HUES48 (cell line): Measurements from ENCODE around the gene RRP1.

Source experiments
- H3K27ac ChIP-seq: one replicate; pipeline ENCODE4 v1.7.0; 2013; ENCODE audit warnings: low read depth, low read length, inconsistent platforms
- H3K27me3 ChIP-seq: 2 replicates; pipeline ENCODE4 v1.6.1; 2013; ENCODE audit warnings: mild to moderate bottlenecking, low read length; ENCODE audit not compliant: control insufficient read depth, insufficient read depth
- H3K36me3 ChIP-seq: 2 replicates; pipeline ENCODE4 v1.6.1; 2013; ENCODE audit warnings: low read length; ENCODE audit not compliant: control insufficient read depth, insufficient read depth
- H3K4me1 ChIP-seq: 2 replicates; pipeline ENCODE4 v1.6.1; 2013; ENCODE audit warnings: mild to moderate bottlenecking, low read length; ENCODE audit not compliant: control insufficient read depth, insufficient read depth
- H3K4me3 ChIP-seq: 2 replicates; pipeline ENCODE4 v1.5.1; 2013; ENCODE audit warnings: mild to moderate bottlenecking, low read depth, low read length
- H3K9ac ChIP-seq: 2 replicates; pipeline ENCODE4 v1.6.1; 2013; ENCODE audit warnings: mild to moderate bottlenecking, low read depth, low read length, moderate library complexity
- H3K9me3 ChIP-seq: 2 replicates; pipeline ENCODE4 v1.6.1; 2013; ENCODE audit warnings: low read length; ENCODE audit not compliant: control insufficient read depth, insufficient read depth

RRP1 gene

GRCh38 chr21:43779660-43780059 lies 9.7 kb upstream of the RRP1 start:
- Histone ChIP-seq H3K4me1 (peaks cover 7% of the 10 kb centered on the region; the same call in 1 of the 2 replicates), H3K27me3 (no peaks in the 10 kb centered on the region), H3K9me3 (no peaks in the 10 kb centered on the region), H3K4me3 (no peak overlapping the region), H3K27ac (no peak overlapping the region), H3K36me3 (no peaks in the 10 kb centered on the region), H3K9ac (no peak overlapping the region)

- H3K4me1 ChIP-seq = peaks cover 3% of the 10 kb centered on the region; the same call in 1 of the 2 replicates
- no peaks in the 10 kb centered on the region for H3K27me3 ChIP-seq
- no peaks in the 10 kb centered on the region for H3K36me3 ChIP-seq
- H3K9me3 ChIP-seq = no peaks in the 10 kb centered on the region
- H3K27ac ChIP-seq = no peak overlapping the region
- H3K4me3 ChIP-seq = no peak overlapping the region
- H3K9ac ChIP-seq = no peak overlapping the region
Measured at GRCh38 chr21:43781846-43782245, 7.5 kb upstream of the RRP1 start.

DNA sequence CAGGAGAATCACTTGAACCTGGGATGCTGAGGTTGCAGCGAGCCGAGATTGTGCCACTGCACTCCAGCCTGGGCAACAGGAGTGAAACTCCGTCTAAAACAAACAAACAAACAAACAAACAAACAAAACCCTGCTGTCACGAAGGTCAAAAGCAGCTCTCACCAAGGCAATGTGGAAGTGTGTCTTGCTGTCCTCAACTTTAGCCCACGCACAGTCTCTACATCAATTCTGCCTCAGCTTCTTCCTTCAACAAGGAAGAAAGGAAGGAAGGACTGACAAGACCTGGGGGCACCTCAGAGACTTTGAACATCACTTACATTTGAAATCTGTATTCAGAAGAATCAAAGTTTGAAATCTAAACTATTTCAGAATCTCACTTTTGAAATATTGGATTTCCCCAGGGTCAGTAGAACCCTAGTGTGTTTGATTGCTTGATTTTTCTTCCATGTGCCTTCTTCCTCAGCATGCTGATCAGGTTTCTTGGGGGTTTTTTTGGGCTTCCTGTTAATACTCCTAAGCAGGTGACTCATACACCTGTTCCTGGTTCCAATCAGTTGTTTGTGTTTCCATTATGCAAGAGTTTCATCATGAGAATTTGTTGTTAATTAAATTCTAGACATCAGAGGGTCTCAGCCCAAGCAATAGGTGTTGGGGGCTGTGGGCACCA lies 6.8 kb upstream of the RRP1 start:
- Histone ChIP-seq H3K4me1 (peaks cover 3% of the 10 kb centered on the region; the same call in 1 of the 2 replicates), H3K27ac (no peak overlapping the region), H3K27me3 (no peaks in the 10 kb centered on the region), H3K9ac (no peak overlapping the region), H3K4me3 (no peak overlapping the region), H3K36me3 (no peaks in the 10 kb centered on the region), H3K9me3 (no peaks in the 10 kb centered on the region)

DNA sequence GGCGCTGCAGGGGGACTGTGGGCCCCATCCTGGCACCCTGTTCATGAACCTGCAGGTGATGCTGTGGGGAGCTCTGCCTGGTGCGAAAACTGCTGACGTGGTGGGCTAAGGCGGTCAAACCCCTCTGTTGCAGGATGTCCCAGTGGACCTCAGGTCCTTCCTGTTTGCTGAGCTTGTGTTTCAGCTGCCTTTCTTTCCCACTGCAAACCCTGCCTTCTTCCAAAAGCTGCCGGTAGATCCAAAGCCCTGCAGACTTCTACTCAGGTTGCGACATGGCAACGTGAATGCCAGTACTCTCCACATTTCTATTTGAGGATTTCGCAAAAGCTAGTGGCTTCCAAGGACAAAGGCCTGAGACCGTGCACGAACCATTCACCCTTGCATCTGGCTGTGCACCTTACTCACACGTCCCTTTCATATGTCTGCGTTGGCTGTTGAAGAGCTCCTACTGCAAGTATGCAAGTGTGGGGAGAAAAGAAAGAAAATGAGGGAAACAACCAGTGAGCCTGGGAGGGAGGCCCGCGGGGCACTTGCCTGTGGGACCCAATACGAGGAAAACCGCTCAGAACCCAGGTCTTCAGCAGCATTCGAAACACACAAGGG lies 6.2 kb upstream of the RRP1 start:
- Histone ChIP-seq H3K9ac (no peak overlapping the region), H3K4me3 (no peak overlapping the region), H3K4me1 (peaks cover 3% of the 10 kb centered on the region; the same call in 1 of the 2 replicates)

DNA sequence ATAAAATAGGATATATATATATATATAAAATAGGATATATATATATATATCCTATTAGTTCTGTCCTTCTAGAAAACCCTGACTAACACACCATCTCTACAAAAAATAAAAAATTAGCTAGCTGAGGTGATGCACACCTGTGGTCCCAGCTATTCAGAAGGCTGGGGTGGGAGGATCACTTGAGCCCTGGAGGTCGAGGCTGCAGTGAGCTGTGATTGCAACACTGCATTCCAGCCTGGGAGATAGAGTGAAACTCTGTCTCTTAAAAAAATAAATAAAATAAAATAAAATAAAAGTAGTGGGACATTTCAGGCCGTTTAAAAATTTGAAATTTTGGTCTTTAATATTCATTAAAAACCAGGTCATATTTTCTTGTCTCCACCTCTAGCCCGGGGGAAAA lies 4.2 kb upstream of the RRP1 start:
- no peak overlapping the region for H3K9ac ChIP-seq
- no peaks in the 10 kb centered on the region for H3K9me3 ChIP-seq
- no peaks in the 10 kb centered on the region for H3K27me3 ChIP-seq
- no peaks in the 10 kb centered on the region for H3K36me3 ChIP-seq
- H3K4me3 ChIP-seq = no peak overlapping the region
- H3K27ac ChIP-seq = no peak overlapping the region
- H3K4me1 ChIP-seq = 0 out of 2 replicates have a peak, but pooled peaks cover under 1% of the 10 kb centered on the region

More for the DNA sequence above, 6.2 kb upstream of the RRP1 start:
- H3K27me3 ChIP-seq = no peaks in the 10 kb centered on the region
- H3K27ac ChIP-seq = no peak overlapping the region
- no peaks in the 10 kb centered on the region for H3K9me3 ChIP-seq
- H3K36me3 ChIP-seq = no peaks in the 10 kb centered on the region

DNA sequence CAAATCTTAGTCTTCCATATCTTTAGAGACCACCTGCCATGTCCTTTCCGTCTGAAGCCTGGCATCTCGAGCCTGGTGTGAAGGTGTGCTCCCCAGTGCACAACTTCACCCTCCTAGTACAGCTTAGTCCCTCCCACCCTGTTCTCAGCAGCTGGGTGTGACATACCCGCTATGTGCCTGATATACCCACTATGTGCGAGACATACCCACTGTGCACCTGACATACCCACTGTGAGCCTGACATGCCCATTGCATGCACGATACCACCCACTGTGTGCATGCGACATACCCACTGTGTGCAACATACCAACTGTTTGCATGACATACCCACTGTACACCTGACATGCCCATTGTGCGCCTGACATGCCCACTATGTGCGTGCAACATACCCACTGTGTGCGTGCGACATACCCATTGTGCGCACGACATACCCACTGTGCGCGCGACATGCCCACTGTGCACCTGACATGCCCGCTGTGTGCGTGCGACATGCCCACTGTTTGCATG lies 3.0 kb upstream of the RRP1 start:
- H3K9ac ChIP-seq = no peak overlapping the region
- no peak overlapping the region for H3K4me3 ChIP-seq
- H3K27ac ChIP-seq = no peak overlapping the region
- peaks cover 6% of the 10 kb centered on the region; the same call in 1 of the 2 replicates for H3K4me1 ChIP-seq
- no peaks in the 10 kb centered on the region for H3K9me3 ChIP-seq
- H3K36me3 ChIP-seq = peaks cover 5% of the 10 kb centered on the region
- no peaks in the 10 kb centered on the region for H3K27me3 ChIP-seq

DNA sequence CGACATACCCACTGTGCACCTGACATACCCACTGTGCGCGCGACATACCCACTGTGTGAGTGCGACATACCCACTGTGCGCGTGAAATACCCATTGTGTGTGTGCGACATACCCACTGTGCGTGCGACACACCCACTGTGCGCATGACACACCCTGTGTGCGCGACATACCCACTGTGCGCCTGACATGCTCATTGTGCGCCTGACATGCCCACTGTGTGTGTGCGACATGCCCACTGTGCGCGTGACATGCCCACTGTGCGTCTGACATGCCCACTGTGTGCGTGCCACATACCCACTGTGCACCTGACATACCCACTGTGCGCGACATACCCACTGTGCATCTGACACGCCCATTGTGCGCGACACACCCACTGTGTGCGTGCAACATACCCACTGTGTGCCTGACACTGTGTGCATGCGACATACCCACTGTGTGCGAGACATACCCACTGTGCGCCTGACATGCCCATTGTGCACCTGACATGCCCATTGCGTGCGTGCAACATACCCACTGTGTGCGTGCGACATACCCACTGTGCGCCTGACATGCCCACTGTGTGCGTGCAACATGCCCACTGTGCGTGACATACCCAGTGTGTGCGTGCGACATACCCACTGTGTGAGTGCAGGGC lies 2.5 kb upstream of the RRP1 start:
- peaks cover 6% of the 10 kb centered on the region; the same call in 1 of the 2 replicates for H3K4me1 ChIP-seq
- H3K36me3 ChIP-seq = peaks cover 10% of the 10 kb centered on the region
- H3K9me3 ChIP-seq = no peaks in the 10 kb centered on the region
- H3K9ac ChIP-seq = no peak overlapping the region
- H3K4me3 ChIP-seq = no peak overlapping the region
- no peaks in the 10 kb centered on the region for H3K27me3 ChIP-seq
- no peak overlapping the region for H3K27ac ChIP-seq

DNA sequence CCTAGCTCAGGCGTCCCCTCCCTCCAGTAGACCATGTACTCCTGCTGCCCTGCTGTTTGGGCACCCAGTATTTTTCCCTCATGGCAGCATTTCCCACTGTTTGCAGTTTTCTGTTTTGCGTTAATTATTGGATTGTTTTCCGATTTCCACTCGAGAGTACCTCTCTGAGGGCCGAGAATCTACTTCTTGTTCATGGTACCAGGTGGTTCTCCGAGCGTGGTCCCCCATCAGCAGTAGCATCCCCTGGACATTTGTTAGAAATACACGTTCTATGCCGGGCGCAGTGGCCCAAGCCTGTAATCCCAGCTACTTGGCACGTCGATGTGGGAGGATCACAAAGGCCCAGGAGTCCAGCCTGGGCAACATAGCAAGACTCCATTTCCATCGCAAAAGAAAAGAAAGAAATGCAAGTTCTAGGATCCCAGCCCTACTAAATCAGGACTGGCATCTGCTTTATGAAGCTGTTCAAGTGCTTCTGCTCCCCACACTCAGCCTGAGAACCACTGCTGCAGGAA lies 690 bp downstream of the RRP1 start:
- no peaks in the 10 kb centered on the region for H3K9me3 ChIP-seq
- H3K9ac ChIP-seq = peak overlapping the region; percentile 86
- peak overlapping the region; percentile 98 for H3K4me3 ChIP-seq
- H3K27me3 ChIP-seq = no peaks in the 10 kb centered on the region
- H3K27ac ChIP-seq = peak overlapping the region; percentile 69
- H3K4me1 ChIP-seq = peaks cover 6% of the 10 kb centered on the region; the same call in 1 of the 2 replicates
- H3K36me3 ChIP-seq = peaks cover 42% of the 10 kb centered on the region

- Histone ChIP-seq H3K27me3 (no peaks in the 10 kb centered on the region), H3K4me3 (no peak overlapping the region), H3K4me1 (peaks cover 6% of the 10 kb centered on the region; the same call in 1 of the 2 replicates), H3K27ac (no peak overlapping the region), H3K9ac (no peak overlapping the region), H3K36me3 (peaks cover 65% of the 10 kb centered on the region), H3K9me3 (no peaks in the 10 kb centered on the region)
Measured at GRCh38 chr21:43792406-43792805, 3.0 kb downstream of the RRP1 start.

DNA sequence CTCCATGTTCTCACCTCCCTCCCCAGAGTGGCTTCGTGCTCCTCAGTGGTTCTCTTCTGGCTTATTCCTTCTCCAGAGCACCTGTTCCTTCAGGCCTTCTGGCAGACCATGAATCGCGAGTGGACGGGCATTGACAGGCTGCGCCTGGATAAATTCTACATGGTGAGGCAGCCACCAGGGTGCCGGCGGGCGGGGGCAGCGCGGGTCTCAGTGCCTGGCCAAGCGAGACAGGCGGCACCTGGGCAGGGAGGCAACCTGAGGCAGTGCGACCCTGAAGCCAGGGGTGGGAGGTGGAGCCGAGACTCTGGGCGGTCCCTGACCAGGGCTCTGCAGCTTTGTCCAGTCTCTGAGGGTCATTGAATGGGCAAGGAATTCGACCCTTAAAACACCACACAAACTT lies 3.9 kb downstream of the RRP1 start:
- no peak overlapping the region for H3K4me3 ChIP-seq
- H3K4me1 ChIP-seq = peaks cover 6% of the 10 kb centered on the region; the same call in 1 of the 2 replicates
- H3K27ac ChIP-seq = no peak overlapping the region
- H3K36me3 ChIP-seq = peaks cover 73% of the 10 kb centered on the region
- no peaks in the 10 kb centered on the region for H3K9me3 ChIP-seq
- H3K27me3 ChIP-seq = no peaks in the 10 kb centered on the region
- no peak overlapping the region for H3K9ac ChIP-seq

DNA sequence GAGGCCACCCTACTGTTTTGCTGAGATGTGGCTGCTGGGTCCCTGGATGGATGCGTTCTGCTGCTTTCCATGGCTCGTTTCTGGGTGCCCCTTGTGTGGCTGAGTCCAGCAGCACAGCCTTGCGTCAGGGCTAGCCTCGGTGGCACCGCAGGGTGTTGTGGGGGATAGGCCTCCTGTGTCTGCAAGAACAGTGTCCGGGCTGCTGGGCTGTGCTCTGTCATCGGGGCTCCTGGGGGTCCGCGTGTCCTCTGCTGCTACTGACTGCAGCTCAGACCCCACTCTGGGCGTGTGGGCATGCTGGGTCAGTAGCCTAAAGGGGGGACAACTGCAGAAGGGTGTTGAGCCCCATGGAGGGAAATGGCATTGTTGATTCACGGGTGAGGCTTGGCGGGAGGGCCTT lies 4.9 kb downstream of the RRP1 start:
- peaks cover 84% of the 10 kb centered on the region for H3K36me3 ChIP-seq

More for the DNA sequence above, 4.9 kb downstream of the RRP1 start:
- Histone ChIP-seq H3K27ac (no peak overlapping the region), H3K4me3 (no peak overlapping the region), H3K9me3 (no peaks in the 10 kb centered on the region), H3K27me3 (no peaks in the 10 kb centered on the region), H3K4me1 (peaks cover 6% of the 10 kb centered on the region; the same call in 1 of the 2 replicates), H3K9ac (no peak overlapping the region)
